Esophagus squamous epithelium (tissue), 5 donors: ENCODE measurements around the gene ARIH2. TPM values are rescaled to one million over a fixed set of nuclear protein-coding genes. Genes with fewer than 3 reads are reported as not detected.
A peak's percentile ranks its signal among the peaks of the same experiment; 100 is the strongest.

Source experiments
- DNase-seq: peaks from one replicate; lab custom pipeline; 2025; lab: John Stamatoyannopoulos, UW
- H3K27ac ChIP-seq, 4 donors: fragments of 200-600 bp; sonication (generic); one replicate each; pipeline ENCODE4 v1.5.1; 2016 to 2019; ENCODE audit warnings: mild to moderate bottlenecking in 1 of 4
- H3K27me3 ChIP-seq, 4 donors: fragments of 200-600 bp; sonication (generic); 1 replicate in 3 of 4; 2 replicates in 1 of 4; pipeline versions ENCODE4 v1.5.1 to v1.6.0; 2017 to 2021; ENCODE audit warnings: antibody characterized with exemption in 1 of 4
- H3K36me3 ChIP-seq, 3 donors: fragments of 200-600 bp; sonication (generic); one replicate each; pipeline ENCODE4 v1.5.1; 2016 to 2019
- H3K4me1 ChIP-seq, 3 donors: fragments of 200-600 bp; sonication (generic); one replicate each; pipeline ENCODE4 v1.5.1; 2017 to 2019
- H3K4me3 ChIP-seq, 4 donors: fragments of 200-600 bp; sonication (generic); 1 replicate in 3 of 4; 2 replicates in 1 of 4; pipeline ENCODE4 v1.5.1; 2016 to 2019; ENCODE audit warnings: mild to moderate bottlenecking in 2 of 4, moderate library complexity in 1 of 4
- H3K9me3 ChIP-seq, 3 donors: fragments of 200-600 bp; sonication (generic); one replicate each; pipeline ENCODE4 v1.5.1; 2016 to 2019
- POLR2A ChIP-seq, 4 donors: fragments of 450-650 bp; IDR thresholded peaks; one replicate each; pipeline ENCODE4 v1.6.1; 2017; ENCODE audit warnings: antibody characterized with exemption in 4 of 4, mild to moderate bottlenecking in 4 of 4, moderate library complexity in 3 of 4
- WGBS, 2 donors: methylation state at CpG; one replicate each; pipeline ENCODE4 v1.1.5; 2018; 5-methylcytosine and 5-hydroxymethylcytosine counted together
- intact Hi-C: fragments of 100-400 bp; cut with DNase I; formaldehyde crosslinking; loops from one replicate; pipeline ENCODE4 v1.15.0; 2022
- total RNA-seq, 4 donors: library from RNA; depleted of rRNA; stranded (reverse); fragments of >200 nt; gene quantifications; one replicate each; pipeline ENCODE4 v1.1.0, GENCODE V29; 2016
- TF ChIP-seq, protein P1 (sequence below), 6 experiments: fragments of 450-650 bp in 4 of 6; fragments of 200-600 bp in 2 of 6; sonication (generic) in 2 of 6; IDR thresholded peaks; one replicate each; pipeline ENCODE4 v1.5.1; 2016 to 2019; ENCODE audit warnings: antibody characterized with exemption in 6 of 6, mild to moderate bottlenecking in 4 of 6, moderate library complexity in 4 of 6
- donor health status: DM: yes; HTN: yes; CAD: no.

ARIH2 gene
- total RNA-seq, 4 donors from 2014 or later, result 54.0 to 74.2 (median 71.3) TPM

DNA sequence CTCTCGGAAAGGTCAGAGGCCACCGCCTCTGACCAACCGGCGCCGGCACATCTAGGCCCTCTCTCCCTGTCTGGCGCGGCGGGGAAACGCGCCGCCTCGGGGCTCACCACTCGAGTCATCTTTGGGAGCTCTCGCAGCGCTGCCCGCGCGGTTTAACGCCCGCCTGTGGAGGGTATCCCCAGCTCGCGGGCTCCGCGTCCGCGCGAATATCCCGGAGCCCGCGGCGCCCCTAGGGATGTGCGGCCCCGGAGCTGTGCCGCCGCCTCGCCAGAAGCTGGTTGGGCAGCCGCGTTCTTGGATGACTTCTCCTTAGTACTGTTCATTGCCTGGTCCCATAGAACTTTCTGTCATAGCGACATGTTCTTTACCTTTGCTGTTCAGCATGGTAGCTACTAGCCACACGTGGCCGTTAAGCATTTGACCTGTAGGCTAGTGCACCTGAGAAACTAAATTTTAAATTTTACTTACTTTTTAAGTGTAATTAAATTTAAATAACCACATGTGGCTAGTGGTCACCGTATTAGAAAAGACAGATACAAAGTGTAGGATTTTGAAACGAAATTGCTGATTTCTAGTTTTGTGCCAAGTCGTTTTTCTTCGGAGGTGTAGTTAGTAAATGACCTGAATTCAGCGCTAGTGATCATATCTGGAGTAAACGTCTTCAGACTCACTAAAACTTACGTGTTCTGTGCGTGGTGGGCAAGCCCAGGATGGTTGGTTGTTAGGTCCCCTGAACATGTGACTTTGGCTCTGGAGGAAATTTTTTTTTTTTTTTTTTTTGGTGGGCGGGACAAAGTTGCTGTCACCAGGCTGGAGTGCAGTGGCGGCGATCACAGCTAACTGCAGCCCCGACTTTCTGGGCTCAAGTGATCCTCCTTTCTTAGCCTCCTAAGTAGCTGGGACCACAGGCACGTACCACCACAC lies 835 bp downstream of the ARIH2 start:
- peak overlapping the region; percentile 96 to 99 (median 96) for H3K27ac ChIP-seq
- 1% methylated on average over 15 to 18 of the region's 54 CpGs for WGBS, 2 donors
- TF ChIP-seq, protein P1, sequence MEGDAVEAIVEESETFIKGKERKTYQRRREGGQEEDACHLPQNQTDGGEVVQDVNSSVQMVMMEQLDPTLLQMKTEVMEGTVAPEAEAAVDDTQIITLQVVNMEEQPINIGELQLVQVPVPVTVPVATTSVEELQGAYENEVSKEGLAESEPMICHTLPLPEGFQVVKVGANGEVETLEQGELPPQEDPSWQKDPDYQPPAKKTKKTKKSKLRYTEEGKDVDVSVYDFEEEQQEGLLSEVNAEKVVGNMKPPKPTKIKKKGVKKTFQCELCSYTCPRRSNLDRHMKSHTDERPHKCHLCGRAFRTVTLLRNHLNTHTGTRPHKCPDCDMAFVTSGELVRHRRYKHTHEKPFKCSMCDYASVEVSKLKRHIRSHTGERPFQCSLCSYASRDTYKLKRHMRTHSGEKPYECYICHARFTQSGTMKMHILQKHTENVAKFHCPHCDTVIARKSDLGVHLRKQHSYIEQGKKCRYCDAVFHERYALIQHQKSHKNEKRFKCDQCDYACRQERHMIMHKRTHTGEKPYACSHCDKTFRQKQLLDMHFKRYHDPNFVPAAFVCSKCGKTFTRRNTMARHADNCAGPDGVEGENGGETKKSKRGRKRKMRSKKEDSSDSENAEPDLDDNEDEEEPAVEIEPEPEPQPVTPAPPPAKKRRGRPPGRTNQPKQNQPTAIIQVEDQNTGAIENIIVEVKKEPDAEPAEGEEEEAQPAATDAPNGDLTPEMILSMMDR (IDR thresholded peaks at IDR 0.05), result no peak
- no peak for TF ChIP-seq POLR2A (IDR thresholded peaks at IDR 0.05)
- no peaks in the 10 kb centered on the region for H3K9me3 ChIP-seq
- peaks cover 0 to 32% (median 9%) of the 10 kb centered on the region in 3 donors for H3K36me3 ChIP-seq
- intact Hi-C loops, result no loop called here
- H3K4me3 ChIP-seq, result peak overlapping the region; percentile 72 to 96 (median 80)
- no peaks in the 10 kb centered on the region for H3K27me3 ChIP-seq
- peaks cover 8 to 53% (median 20%) of the 10 kb centered on the region in 3 donors for H3K4me1 ChIP-seq
- no peak for DNase-seq

DNA sequence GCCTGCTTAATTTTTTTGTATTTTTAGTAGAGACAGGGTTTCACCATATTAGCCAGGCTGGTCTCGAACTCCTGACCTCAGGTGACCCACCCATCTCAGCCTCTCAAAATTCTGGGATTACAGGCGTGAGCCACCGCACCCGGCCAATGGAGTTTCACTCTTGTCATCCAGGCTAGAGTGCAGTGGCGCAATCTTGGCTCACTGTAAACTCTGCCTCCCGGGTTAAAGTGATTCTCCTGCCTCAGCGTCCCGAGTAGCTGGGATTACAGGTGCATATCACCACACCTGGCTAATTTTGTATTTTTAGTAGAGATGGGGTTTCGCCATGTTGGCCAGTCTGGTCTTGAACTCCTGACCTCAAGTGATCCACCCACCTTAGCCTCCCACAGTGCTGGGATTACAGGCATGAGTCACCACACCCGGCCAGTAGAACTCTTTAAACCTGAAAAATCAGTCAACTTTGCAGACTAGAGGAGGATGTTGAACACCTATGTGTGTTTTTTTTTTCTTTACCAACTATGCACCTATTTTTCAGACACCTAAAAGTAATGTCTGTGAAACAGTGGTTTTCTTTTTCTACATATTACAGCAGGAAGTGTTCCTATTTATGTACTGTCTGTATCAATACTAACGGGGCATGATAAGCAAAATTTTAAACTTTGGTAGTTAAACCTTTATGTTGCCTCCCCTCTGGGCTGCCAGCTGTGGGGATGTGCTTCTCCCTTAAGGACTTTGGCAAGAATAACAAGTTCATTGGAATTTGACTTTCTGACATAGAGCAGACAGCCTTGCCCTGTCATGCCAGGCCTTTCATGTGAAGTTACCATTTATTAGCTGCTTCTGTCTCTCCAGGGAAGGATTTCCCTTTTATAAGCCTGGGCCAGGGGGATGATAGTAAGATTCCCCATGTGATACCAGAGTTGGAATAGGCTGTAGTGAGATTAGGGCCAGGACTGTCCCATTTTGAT lies 8.1 kb downstream of the ARIH2 start:
- Histone ChIP-seq H3K36me3 (peaks cover 0 to 88% (median 14%) of the 10 kb centered on the region in 3 donors), H3K4me3 (peak overlapping the region in 1 of 4 donors; percentile 12), H3K9me3 (no peaks in the 10 kb centered on the region), H3K4me1 (peaks cover 20 to 78% (median 33%) of the 10 kb centered on the region in 3 donors), H3K27ac (peak overlapping the region; percentile 51 to 77 (median 65)), H3K27me3 (no peaks in the 10 kb centered on the region)
- intact Hi-C loops, result no loop called here
- DNase-seq, result no peak
- TF ChIP-seq POLR2A (IDR thresholded peaks at IDR 0.05), result no peak
- TF ChIP-seq, protein P1 (IDR thresholded peaks at IDR 0.05), result no peak
- 45 to 59% methylated on average over 9 to 10 of the region's 11 CpGs for WGBS, 2 donors

DNA sequence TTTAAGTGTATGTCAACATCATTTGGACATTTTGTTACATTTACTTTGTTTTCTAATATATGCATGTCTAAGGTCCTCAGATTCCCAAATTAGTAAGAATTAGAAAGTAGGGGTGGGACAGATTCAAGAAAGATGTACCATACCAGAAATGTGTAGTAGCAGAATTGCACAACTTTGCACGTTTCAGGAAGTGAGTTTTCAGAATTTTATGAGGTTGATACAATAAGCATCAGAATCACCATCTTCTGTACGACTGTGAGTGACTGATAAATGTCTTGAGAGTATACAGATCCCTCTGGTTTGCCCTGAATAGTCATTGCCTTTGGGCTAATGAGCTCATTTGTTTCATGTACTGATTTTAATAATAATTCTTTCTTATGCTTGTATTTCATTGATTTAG lies 9.3 kb downstream of the ARIH2 start:
- Histone ChIP-seq H3K4me3 (no peak overlapping the region), H3K36me3 (peaks cover 0 to 80% (median 14%) of the 10 kb centered on the region in 3 donors), H3K27me3 (no peaks in the 10 kb centered on the region), H3K27ac (peak overlapping the region in 2 of 4 donors; percentile 73 to 77), H3K9me3 (no peaks in the 10 kb centered on the region), H3K4me1 (peaks cover 15 to 83% (median 32%) of the 10 kb centered on the region in 3 donors)
- intact Hi-C loops, result no loop called here
- TF ChIP-seq, protein P1 (IDR thresholded peaks at IDR 0.05), result no peak
- no peak for TF ChIP-seq POLR2A (IDR thresholded peaks at IDR 0.05)
- 25 to 38% methylated on average over 2 of the region's 2 CpGs for WGBS, 2 donors
- no peak for DNase-seq

DNA sequence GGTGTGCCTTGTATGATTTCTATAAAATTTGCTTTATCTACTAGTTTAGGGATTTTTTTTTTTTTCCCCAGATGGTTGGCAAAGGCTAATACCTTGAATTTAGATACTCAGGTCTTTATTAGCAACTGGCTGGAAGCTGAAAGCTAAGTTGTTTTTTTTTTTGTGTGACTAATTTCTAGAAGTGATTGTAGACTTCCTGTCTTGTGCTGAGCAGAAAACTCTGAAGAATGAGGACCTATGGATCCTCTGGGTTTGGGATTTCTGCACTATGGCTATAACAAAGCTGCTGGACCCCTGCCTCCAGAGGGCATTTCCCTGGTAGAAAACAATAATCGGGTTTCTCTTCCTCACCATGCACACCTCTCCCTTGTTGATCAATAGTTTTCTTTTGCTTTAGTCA lies 10.0 kb downstream of the ARIH2 start:
- H3K27ac ChIP-seq, result peak overlapping the region in 2 of 4 donors; percentile 73 to 77
- WGBS, 2 donors, result 67 to 73% methylated on average over 1 of the region's 1 CpG

More for the DNA sequence above, 10.0 kb downstream of the ARIH2 start:
- Histone ChIP-seq H3K36me3 (peaks cover 0 to 80% (median 12%) of the 10 kb centered on the region in 3 donors), H3K9me3 (no peaks in the 10 kb centered on the region), H3K4me1 (peaks cover 15 to 76% (median 32%) of the 10 kb centered on the region in 3 donors), H3K4me3 (no peak overlapping the region), H3K27me3 (no peaks in the 10 kb centered on the region)
- intact Hi-C loops, result no loop called here
- no peak for DNase-seq
- no peak for TF ChIP-seq POLR2A (IDR thresholded peaks at IDR 0.05)
- TF ChIP-seq, protein P1 (IDR thresholded peaks at IDR 0.05), result no peak
